Activated CD8-positive, alpha-beta T cell treated with anti-CD3 and anti-CD28 coated beads for 36 hours (primary cell): ENCODE data around the gene MTCH1. TPM values are rescaled to one million over a fixed set of nuclear protein-coding genes. Genes with fewer than 3 reads are reported as not detected.

Experiments
- ATAC-seq: fragments of 200-7000 bp; cut with Tn5 transposase; one replicate; pipeline ENCODE4 v1.10.0; 2021; ENCODE audit warnings: mild to moderate bottlenecking, moderate library complexity
- CTCF ChIA-PET: fragments of 350-600 bp; sonication (Branson Sonifier 250); formaldehyde crosslinking; loops from one replicate; lab custom pipeline; 2021; ENCODE audit warnings: antibody characterized with exemption; lab: Charles Lee
- POLR2A ChIA-PET: fragments of 350-600 bp; sonication (Branson Sonifier 250); formaldehyde crosslinking; loops from one replicate; lab custom pipeline; 2021; ENCODE audit warnings: antibody characterized with exemption; lab: Charles Lee
- DNase-seq: peaks from one replicate; pipeline ENCODE4 v3.0.0-alpha.2; 2020
- H3K27ac Mint-ChIP-seq: one replicate; pipeline ENCODE4 v1.8.0; 2021; ENCODE audit warnings: mild to moderate bottlenecking, mixed read lengths
- H3K27me3 Mint-ChIP-seq: one replicate; pipeline ENCODE4 v1.8.0; 2021; ENCODE audit warnings: mixed read lengths
- H3K36me3 Mint-ChIP-seq: one replicate; pipeline ENCODE4 v1.8.0; 2021; ENCODE audit warnings: low read depth, mixed read lengths
- H3K4me1 Mint-ChIP-seq: one replicate; pipeline ENCODE4 v1.8.0; 2021; ENCODE audit warnings: low read depth, mixed read lengths
- H3K4me3 Mint-ChIP-seq: one replicate; pipeline ENCODE4 v1.8.0; 2021; ENCODE audit warnings: mild to moderate bottlenecking, moderate library complexity, mixed read lengths
- H3K9me3 Mint-ChIP-seq: one replicate; pipeline ENCODE4 v1.8.0; 2021; ENCODE audit warnings: mixed read lengths
- CTCF ChIP-seq: fragments of 200-600 bp; IDR thresholded peaks from one replicate; pipeline ENCODE4 v1.8.0; 2022; ENCODE audit warnings: antibody characterized with exemption, mild to moderate bottlenecking
- intact Hi-C: fragments of 100-400 bp; cut with micrococcal nuclease; formaldehyde crosslinking; loops from one replicate; pipeline ENCODE4 v1.10.0; 2022
- total RNA-seq, 2 experiments: library from RNA; stranded (reverse); gene quantifications; one replicate each; pipeline ENCODE4 v1.2.3, GENCODE V29; 2021

Gene MTCH1
- total RNA-seq, 2 experiments from 2014 or later, result 96.5 to 100 TPM

GRCh38 chr6:37032239-37032638 is 46.2 kb upstream of the MTCH1 start:
- intact Hi-C loops, result no loop called here
- peaks cover 7% of the 10 kb centered on the region for H3K9me3 Mint-ChIP-seq
- ChIA-PET CTCF (interaction anchor here (0.9 to 19.5 kb wide), 5 partner anchors 12 to 182 kb away, joined by 3 to 784 read pairs (median 405); partner anchors contain the start of gene PIM1), POLR2A (interaction anchor here (0.5 to 10.1 kb wide), 10 partner anchors 8 to 178 kb away, joined by 3 to 158 read pairs (median 4); partner anchors contain the start of gene PIM1)
- H3K4me1 Mint-ChIP-seq, result peaks cover 55% of the 10 kb centered on the region
- no peak for DNase-seq
- peaks cover 11% of the 10 kb centered on the region for H3K36me3 Mint-ChIP-seq
- no peaks in the 10 kb centered on the region for H3K27me3 Mint-ChIP-seq
- H3K27ac Mint-ChIP-seq, result peak overlapping the region; percentile 92
- no peak for TF ChIP-seq CTCF
- no peak for ATAC-seq
- peak overlapping the region; percentile 5 for H3K4me3 Mint-ChIP-seq

DNA sequence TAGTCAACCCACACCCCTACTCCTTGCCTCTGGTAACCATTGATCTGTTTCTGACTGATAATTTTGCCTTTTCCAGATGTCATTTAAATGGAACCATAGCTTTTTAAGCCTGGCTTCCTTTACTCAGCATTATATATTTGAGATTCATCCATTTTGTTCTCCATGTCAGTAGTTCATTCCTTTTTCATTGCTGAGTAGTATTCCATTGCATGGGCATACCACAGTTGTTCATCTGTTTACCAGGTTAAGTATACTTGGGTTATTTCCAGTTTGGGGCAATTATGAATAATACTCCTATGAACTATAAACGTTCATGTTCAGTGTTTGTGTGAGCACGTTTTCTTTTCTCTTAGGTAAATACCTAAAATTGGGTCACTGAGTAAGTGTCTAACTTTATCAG is 44.6 kb upstream of the MTCH1 start:
- DNase-seq (no peak), ATAC-seq (no peak)
- peak overlapping the region; percentile 74 for H3K27ac Mint-ChIP-seq
- peaks cover 61% of the 10 kb centered on the region for H3K4me1 Mint-ChIP-seq
- POLR2A ChIA-PET, result interaction anchor here (0.7 to 10.1 kb wide), 5 partner anchors 8 to 143 kb away, joined by 3 to 158 read pairs (median 5); partner anchors contain the start of gene PIM1
- peaks cover 11% of the 10 kb centered on the region for H3K36me3 Mint-ChIP-seq
- H3K4me3 Mint-ChIP-seq, result no peak overlapping the region
- CTCF ChIA-PET, result interaction anchor here (3.1 to 19.5 kb wide), 5 partner anchors 11 to 184 kb away, joined by 19 to 784 read pairs (median 405); partner anchors contain the start of gene PIM1
- intact Hi-C loops, result no loop called here
- peaks cover 7% of the 10 kb centered on the region for H3K9me3 Mint-ChIP-seq
- TF ChIP-seq CTCF, result no peak
- H3K27me3 Mint-ChIP-seq, result no peaks in the 10 kb centered on the region

DNA sequence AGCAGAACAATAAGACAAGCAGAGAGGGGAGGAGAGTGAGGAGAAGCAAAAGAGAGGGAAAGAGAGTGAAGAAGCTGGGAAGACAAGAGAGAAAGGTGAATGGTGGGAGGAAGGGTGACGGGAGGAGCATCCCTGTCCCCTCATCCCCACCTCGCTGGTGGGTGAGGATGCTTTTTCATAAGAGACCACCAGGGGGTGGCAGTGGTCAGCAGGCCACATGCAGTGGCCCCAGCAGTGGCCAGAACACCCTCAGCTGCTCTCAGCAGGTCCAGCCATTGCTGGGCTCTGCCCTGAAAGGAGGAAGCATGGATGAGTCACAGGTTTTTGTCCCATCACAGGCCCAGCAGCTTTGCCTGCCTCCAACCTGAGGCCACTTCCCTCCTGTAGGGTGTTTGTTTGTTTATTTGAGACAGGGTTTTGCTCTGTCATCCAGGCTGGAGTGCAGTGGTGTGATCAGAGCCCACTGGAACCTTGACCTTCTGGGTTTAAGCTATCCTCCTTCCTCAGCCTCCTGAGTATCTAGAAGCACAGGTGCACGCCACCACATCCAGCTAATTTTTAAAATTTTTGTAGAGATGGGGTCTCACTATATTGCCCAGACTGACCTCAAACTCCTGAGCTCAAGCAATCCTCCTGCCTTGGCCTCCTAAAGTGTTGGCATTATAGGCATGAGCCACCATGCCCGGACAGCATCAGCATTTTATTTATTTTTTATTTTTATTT is 43.4 kb upstream of the MTCH1 start:
- ChIA-PET POLR2A (interaction anchor here (0.7 to 10.1 kb wide), 6 partner anchors 19 to 228 kb away, joined by 3 to 158 read pairs (median 4); partner anchors contain the start of genes PIM1, TBC1D22B and TMEM217), CTCF (interaction anchor here (0.8 to 19.5 kb wide), 12 partner anchors 9 to 253 kb away, joined by 3 to 784 read pairs (median 8); partner anchors contain the start of gene PIM1)
- peaks cover 7% of the 10 kb centered on the region for H3K9me3 Mint-ChIP-seq
- peaks cover 11% of the 10 kb centered on the region for H3K36me3 Mint-ChIP-seq
- intact Hi-C loops, result no loop called here
- peak overlapping the region; percentile 67 for H3K27ac Mint-ChIP-seq
- peak; percentile 25 for ATAC-seq
- no peak overlapping the region for H3K4me3 Mint-ChIP-seq
- peaks cover 65% of the 10 kb centered on the region for H3K4me1 Mint-ChIP-seq
- no peaks in the 10 kb centered on the region for H3K27me3 Mint-ChIP-seq
- DNase-seq, result peak; percentile 70
- TF ChIP-seq CTCF, result peak; percentile 58

DNA sequence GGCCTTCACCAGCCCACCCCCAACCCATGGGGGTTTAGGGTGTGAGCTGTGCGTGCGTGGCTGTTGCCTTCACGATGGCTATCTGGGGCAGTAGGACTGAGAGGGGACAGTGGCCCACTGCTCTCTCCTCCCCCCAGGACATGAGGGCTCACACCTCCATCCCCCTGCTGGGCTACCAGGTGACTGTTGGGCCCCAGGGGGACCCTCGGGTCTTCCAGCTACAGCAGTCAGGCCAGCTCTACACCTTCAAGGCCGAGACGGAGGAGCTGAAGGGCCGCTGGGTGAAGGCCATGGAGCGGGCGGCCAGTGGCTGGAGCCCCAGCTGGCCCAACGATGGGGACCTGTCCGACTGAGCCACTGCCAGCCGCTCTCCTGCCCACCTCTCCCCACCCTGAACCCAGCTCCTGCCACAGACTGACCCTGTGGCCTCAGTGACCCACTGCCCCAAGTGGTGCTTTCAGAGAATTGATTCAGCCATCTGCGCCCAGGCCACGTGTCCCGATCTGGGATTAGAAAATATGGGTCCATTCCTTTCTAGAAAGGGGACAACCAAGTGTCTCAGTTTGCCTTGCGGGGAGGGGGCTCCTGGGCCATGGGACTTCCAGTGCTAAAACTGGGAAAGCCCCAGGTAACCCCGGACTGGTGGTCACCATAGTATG is 41.9 kb upstream of the MTCH1 start:
- no peak for DNase-seq
- TF ChIP-seq CTCF, result no peak
- ChIA-PET POLR2A (interaction anchor here (1.5 to 10.1 kb wide), 4 partner anchors 9 to 182 kb away, joined by 5 to 158 read pairs (median 64); partner anchors contain the start of gene PIM1), CTCF (interaction anchor here (0.9 to 19.5 kb wide), 9 partner anchors 8 to 186 kb away, joined by 3 to 784 read pairs (median 19); partner anchors contain the start of gene PIM1)
- Mint-ChIP-seq H3K27me3 (no peaks in the 10 kb centered on the region), H3K9me3 (peaks cover 7% of the 10 kb centered on the region), H3K27ac (no peak overlapping the region), H3K4me1 (peaks cover 62% of the 10 kb centered on the region), H3K4me3 (no peak overlapping the region), H3K36me3 (peaks cover 11% of the 10 kb centered on the region)
- ATAC-seq, result no peak
- intact Hi-C loops, result no loop called here
